Ovary (tissue), 9 donors: Measurements from ENCODE around the gene GNB5. TPM values are rescaled to one million over a fixed set of nuclear protein-coding genes. Genes with fewer than 3 reads are reported as not detected.
A peak's percentile ranks its signal among the peaks of the same experiment; 100 is the strongest.

ENCODE experiments used
- DNase-seq, 5 donors: peaks; one replicate each; pipeline ENCODE4 v3.0.0-alpha.2; 2019 to 2020
- H3K27ac ChIP-seq, 2 donors: fragments of 200-600 bp; one replicate each; pipeline versions ENCODE4 v1.5.1 to v1.8.0; 2019 to 2022
- H3K27me3 ChIP-seq: fragments of 200-600 bp; one replicate; pipeline ENCODE4 v1.8.0; 2022
- H3K36me3 ChIP-seq: fragments of 200-600 bp; sonication (generic); one replicate; pipeline ENCODE4 v1.5.1; 2019
- H3K4me1 ChIP-seq: one replicate; pipeline ENCODE4 v1.8.1; 2013; ENCODE audit warnings: mild to moderate bottlenecking, moderate library complexity; ENCODE audit not compliant: insufficient read depth
- H3K4me3 ChIP-seq: fragments of 200-600 bp; sonication (generic); one replicate; pipeline ENCODE4 v1.5.1; 2017
- H3K9me3 ChIP-seq, 2 donors: fragments of 200-600 bp in 1 of 2; sonication (generic) in 1 of 2; one replicate each; pipeline versions ENCODE4 v1.5.1 to v1.8.1; 2013 to 2019; ENCODE audit warnings: mild to moderate bottlenecking in 1 of 2, moderate library complexity in 1 of 2
- EP300 ChIP-seq: sonication (generic); formaldehyde crosslinking; IDR thresholded peaks from one replicate; pipeline ENCODE4 v1.6.1; 2017; ENCODE audit warnings: antibody characterized with exemption
- POLR2A ChIP-seq: fragments of 450-650 bp; IDR thresholded peaks from one replicate; pipeline ENCODE4 v1.6.1; 2017; ENCODE audit warnings: antibody characterized with exemption, mild to moderate bottlenecking, moderate library complexity
- WGBS, 3 donors: extraction: QIAGEN DNeasy Blood & Tissue Kit in 1 of 3; methylation state at CpG; one replicate each; pipeline versions ENCODE4 v1.1.5 to v1.1.7; 2013 to 2017; 5-methylcytosine and 5-hydroxymethylcytosine counted together
- intact Hi-C, 4 donors: fragments of 100-400 bp; cut with DNase I; formaldehyde crosslinking; loops; one replicate each; pipeline versions ENCODE4 v1.11.0 to v1.15.1; 2022 to 2023
- polyA plus RNA-seq, 2 donors: library from polyadenylated mRNA; stranded (reverse); fragments of 200-250 nt in 1 of 2; fragments of 350-450 nt in 1 of 2; fragmentation: Illumina TruSeq in 1 of 2; extraction: RNeasy Lipid Tissue Mini Kit (QIAGEN cat#74804) in 1 of 2; gene quantifications; one replicate each; pipeline ENCODE4 v1.2.3, GENCODE V29; 2013 to 2014
- total RNA-seq, 7 donors: library from RNA; depleted of rRNA in 2 of 7; stranded (reverse); fragments of >200 nt in 2 of 7; fragmentation: NEBNext Ultra II Directional in 3 of 7; extraction: Animal tissue kit (Norgen Biotek cat#: 25700) in 3 of 7; gene quantifications; one replicate each; pipeline versions ENCODE4 v1.1.0 to v1.2.4, GENCODE V29; 2016 to 2023
- TF ChIP-seq, protein P1 (sequence below), 3 donors: fragments of 450-650 bp in 2 of 3; fragments of 200-600 bp in 1 of 3; IDR thresholded peaks; one replicate each; pipeline versions ENCODE4 v1.5.1 to v1.8.0; 2016 to 2022; ENCODE audit warnings: antibody characterized with exemption in 3 of 3, mild to moderate bottlenecking in 1 of 3
- donor health status: DM: no; HTN: no; CAD: no; lungs with moderate emphysema.
- donor health status: DM: no; HTN: no; CAD: no.
- donor health status: Bipolar disorder and iron deficiency.
- donor health status: DM: yes; HTN: yes; CAD: no.
- donor health status: DM: no; HTN: no; CAD: no.
- donor health status: DM: yes; HTN: yes; CAD: no.

GNB5 gene
- total and polyA plus RNA-seq, 9 donors, result 49.2 to 101 (median 64.8) TPM

DNA sequence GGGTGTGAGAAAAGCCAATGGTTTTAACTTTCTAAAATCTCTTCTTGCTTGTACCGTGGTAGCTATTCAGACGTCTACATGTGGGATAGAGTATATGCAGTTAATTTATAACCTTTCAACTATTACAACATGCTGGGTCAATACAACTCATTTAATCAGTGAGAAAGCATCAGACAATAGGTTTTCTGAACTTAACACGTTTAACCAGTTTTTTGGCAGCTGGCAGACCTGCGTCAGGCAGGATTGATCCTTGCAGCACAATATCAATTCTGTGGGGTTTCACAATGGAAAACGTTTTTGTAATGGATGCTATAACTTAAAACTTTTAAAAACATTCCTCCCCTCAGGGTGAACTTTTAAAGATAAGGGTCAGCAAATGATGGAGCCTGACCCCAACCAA, 6.5 kb downstream of the GNB5 start:
- intact Hi-C loops, result loop anchor here in 1 of 4 donors (5.0 kb wide), 1 partner anchor 38 kb away; no protein-coding TSS in a partner anchor
- Histone ChIP-seq H3K4me1 (peaks cover 16% of the 10 kb centered on the region), H3K36me3 (no peaks in the 10 kb centered on the region), H3K27ac (peak overlapping the region; percentile 55 to 84), H3K27me3 (no peaks in the 10 kb centered on the region), H3K9me3 (no peaks in the 10 kb centered on the region), H3K4me3 (no peak overlapping the region)
- no peak for TF ChIP-seq EP300
- TF ChIP-seq, protein P1, sequence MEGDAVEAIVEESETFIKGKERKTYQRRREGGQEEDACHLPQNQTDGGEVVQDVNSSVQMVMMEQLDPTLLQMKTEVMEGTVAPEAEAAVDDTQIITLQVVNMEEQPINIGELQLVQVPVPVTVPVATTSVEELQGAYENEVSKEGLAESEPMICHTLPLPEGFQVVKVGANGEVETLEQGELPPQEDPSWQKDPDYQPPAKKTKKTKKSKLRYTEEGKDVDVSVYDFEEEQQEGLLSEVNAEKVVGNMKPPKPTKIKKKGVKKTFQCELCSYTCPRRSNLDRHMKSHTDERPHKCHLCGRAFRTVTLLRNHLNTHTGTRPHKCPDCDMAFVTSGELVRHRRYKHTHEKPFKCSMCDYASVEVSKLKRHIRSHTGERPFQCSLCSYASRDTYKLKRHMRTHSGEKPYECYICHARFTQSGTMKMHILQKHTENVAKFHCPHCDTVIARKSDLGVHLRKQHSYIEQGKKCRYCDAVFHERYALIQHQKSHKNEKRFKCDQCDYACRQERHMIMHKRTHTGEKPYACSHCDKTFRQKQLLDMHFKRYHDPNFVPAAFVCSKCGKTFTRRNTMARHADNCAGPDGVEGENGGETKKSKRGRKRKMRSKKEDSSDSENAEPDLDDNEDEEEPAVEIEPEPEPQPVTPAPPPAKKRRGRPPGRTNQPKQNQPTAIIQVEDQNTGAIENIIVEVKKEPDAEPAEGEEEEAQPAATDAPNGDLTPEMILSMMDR (IDR thresholded peaks at IDR 0.05), result no peak
- no peak for TF ChIP-seq POLR2A
- no peak for DNase-seq
- whole genome bisulfite sequencing, 3 donors, result 59 to 66% (median 64%) methylated on average over 5 of the region's 5 CpGs

DNA sequence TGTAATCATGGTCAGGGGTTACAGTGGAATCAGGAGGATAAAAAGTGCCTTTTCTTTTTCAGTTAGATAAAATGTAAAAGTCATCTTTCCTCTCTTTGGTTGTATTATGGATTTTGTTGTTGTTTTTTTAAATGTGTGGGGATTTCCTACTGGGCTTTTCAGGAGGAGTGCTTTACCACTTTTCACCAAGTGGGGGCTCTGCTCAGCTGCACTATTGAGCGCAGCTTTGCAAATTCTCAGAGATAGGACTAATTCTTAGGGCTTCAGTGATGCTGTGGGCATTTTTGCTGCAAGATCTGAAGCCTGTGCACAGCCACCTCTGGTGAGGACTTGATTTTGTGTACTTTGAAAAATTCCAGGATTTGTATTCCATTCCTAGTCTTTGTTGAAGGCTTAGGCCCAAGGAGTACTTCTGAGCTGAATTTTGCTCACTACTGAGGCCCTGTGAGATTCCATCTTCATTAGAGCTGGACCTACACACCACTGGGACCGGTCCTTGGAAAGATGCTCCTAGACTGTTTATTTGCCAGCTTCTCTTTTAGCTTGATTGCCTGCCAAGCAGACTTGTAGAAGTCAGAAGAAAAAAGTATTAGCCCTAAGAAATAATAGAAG, 7.5 kb downstream of the GNB5 start:
- Histone ChIP-seq H3K27ac (no peak overlapping the region), H3K4me1 (peaks cover 16% of the 10 kb centered on the region), H3K27me3 (no peaks in the 10 kb centered on the region), H3K36me3 (no peaks in the 10 kb centered on the region), H3K4me3 (no peak overlapping the region), H3K9me3 (no peaks in the 10 kb centered on the region)
- peak; percentile 34 to 75 (median 61) for DNase-seq
- WGBS, 3 donors, result 20 to 38% (median 37%) methylated on average over 2 of the region's 2 CpGs
- intact Hi-C loops, result no loop called here
- TF ChIP-seq, protein P1 (IDR thresholded peaks at IDR 0.05), result peak; percentile 44 to 72 (median 63)
- TF ChIP-seq POLR2A, result no peak

DNA sequence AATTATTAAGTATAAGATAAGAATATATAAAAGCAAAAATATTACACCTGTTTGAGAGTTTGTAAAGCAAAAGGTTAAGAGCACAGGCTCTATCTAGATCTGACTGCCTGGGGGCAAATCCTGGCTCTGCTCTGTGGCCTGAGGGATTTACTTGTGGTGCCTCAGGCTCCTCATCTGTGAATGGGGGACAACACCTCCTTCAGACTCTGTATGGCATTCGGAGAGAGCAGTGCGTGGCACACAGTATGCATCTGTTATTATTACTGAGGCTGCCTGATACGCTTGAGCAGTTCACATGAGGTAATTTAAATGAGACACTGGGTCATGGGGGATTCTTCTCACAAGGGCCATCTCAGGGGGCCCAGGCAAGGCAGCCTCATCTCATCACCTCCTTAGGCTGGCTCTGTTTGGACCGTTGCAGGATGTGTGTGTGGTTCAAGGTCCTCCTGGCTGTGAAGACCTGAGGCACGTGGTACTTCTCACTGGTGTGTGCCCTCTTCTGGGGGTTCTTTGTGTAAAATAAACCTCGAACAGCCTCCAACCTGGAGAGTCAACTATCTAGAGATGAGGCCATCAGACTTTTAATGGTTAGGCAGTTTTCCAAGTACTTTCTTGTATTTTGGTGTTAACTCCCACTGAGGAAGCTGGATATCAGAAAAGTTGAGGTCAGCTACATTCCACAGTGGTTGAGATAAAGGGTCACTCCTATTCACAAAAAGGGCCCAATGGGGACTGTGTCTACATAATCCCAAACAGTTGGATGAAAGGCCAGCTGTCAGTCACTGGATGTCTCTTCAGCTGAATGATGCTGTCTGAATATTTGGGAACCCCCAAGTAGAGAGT, 9.0 kb downstream of the GNB5 start:
- Histone ChIP-seq H3K9me3 (no peaks in the 10 kb centered on the region), H3K4me3 (no peak overlapping the region), H3K36me3 (no peaks in the 10 kb centered on the region), H3K4me1 (peaks cover 15% of the 10 kb centered on the region), H3K27me3 (no peaks in the 10 kb centered on the region), H3K27ac (no peak overlapping the region)
- no peak for TF ChIP-seq EP300
- intact Hi-C loops, result no loop called here
- DNase-seq, result no peak
- 68 to 71% (median 69%) methylated on average over 6 of the region's 6 CpGs for WGBS, 3 donors

DNA sequence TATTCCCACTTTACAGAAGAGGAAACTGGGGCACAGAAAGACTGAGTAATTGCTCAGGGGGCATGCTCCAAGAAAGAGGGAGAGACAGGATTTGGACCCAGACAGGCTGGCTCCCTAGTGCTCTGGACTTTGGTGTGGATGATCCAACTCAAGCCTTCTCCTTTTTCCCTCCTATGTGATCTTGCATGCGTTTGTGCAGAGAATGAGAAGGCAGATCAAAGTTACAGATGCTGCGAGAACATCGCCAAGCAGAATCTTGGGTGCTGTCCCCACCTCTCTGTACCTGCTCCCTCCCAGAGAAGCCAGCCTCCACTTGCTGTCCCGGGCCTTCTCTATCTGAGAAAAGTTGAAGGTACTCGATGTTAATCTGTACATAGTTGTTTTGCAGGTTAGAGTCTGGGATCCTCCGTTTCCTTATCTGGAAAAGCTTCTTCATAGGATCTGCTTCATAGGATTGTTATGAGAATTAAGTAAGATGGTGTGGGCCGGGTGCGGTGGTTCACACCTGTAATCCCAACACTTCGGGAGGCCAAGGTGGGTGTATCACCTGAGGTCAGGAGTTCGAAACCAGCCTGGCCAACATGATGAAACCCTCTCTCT, 10.2 kb downstream of the GNB5 start:
- intact Hi-C loops, result no loop called here
- H3K4me3 ChIP-seq, result no peak overlapping the region
- no peaks in the 10 kb centered on the region for H3K9me3 ChIP-seq
- TF ChIP-seq, protein P1 (IDR thresholded peaks at IDR 0.05), result no peak
- TF ChIP-seq POLR2A, result no peak
- TF ChIP-seq EP300, result no peak
- no peaks in the 10 kb centered on the region for H3K36me3 ChIP-seq
- no peak for DNase-seq
- H3K4me1 ChIP-seq, result peaks cover 11% of the 10 kb centered on the region
- WGBS, 3 donors, result 83 to 88% (median 86%) methylated on average over 10 of the region's 10 CpGs
- peak overlapping the region; percentile 94 to 98 for H3K27ac ChIP-seq
- H3K27me3 ChIP-seq, result no peaks in the 10 kb centered on the region
